GM21825 (cell line): ENCODE results near the gene CAMTA1.

ENCODE experiments used
- ATAC-seq: cut with Tn5 transposase; IDR thresholded peaks from one replicate; pipeline ENCODE4 v1.9.1; 2021; ENCODE audit warnings: mild to moderate bottlenecking, moderate library complexity; ENCODE audit not compliant: unreplicated experiment

Gene CAMTA1

GRCh38 chr1:7475691-7476090, 690.4 kb downstream of the CAMTA1 start:
- no peak for ATAC-seq

DNA sequence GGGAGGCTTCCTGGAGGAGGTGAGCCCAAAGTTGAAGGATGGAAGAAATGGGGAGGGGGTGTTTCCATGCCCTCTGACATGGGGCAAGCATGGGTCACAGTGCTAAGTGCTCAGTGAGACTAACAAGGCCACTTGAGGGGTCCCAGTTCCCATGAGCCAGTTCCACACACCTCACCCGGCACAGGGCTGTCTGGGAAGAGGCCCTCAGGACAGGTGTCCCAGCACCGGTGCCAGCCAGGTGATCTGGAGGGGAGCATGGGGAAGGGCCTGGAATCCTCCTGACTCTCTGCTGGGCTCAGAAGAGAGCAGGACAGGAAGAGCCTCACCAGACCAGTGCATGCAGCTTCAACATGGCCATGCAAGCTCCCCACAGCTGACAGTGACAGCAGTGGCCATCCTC, 691.1 kb downstream of the CAMTA1 start:
- no peak for ATAC-seq

- no peak for ATAC-seq
Observed at GRCh38 chr1:7476861-7477547, 691.8 kb downstream of the CAMTA1 start.

GRCh38 chr1:7477593-7477992, 692.3 kb downstream of the CAMTA1 start:
- no peak for ATAC-seq

- no peak for ATAC-seq
Observed at GRCh38 chr1:7478142-7478790, 693.0 kb downstream of the CAMTA1 start.

DNA sequence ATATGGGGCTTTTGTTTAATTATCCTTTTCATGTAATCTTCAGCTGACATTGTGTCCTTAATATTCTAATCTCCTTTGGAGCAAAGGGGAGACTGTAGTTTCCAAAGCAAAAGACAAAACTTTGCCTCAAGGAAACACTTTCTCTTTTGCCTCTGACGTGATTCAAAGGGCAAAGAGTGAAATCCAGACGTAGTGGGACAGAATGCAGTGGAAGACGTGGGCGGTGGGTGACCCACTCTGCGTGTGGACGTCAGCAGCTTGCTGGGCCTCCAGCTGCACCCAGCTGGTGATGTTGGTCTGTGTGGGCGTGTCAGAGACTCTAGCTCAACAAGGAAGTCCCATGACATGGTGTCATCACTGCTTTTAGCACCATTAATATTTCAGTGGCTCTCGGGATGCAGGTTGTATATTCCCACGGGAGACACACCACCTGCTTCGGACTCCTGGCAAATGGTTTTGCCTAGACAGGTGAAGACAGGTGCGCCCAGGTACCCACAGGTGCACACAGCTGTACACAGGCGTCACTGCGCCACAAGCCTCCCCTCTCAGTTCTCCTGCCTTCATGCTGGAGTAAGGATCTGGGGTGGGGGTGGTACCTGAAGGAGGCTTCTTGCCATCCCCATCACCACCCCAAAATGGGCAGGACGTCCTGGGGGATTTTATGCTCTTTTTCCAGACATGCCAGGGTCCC, 693.7 kb downstream of the CAMTA1 start:
- ATAC-seq, result no peak

DNA sequence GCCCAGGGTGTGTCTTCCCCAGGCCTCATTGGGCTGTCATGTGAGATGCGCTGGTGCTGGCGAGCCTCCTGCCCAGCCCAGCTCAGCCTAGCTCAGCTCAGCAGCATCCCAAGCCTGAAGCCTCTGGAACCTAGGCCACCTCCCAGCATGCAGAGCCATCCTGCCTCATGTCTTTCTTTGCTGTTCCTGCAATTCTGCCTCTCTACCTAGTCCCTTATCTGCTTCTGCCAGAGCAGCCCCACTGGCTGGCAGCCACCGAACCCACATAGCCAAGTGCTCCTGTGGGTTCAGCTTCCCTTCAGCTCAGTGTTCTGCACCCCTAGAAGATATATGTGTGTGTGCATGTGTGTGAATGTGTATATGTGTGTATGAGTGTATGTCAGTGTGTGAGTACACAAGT, 694.3 kb downstream of the CAMTA1 start:
- ATAC-seq, result no peak

- no peak for ATAC-seq
Observed at GRCh38 chr1:7481194-7481593, 695.9 kb downstream of the CAMTA1 start.

- ATAC-seq, result no peak
Observed at GRCh38 chr1:7482077-7482476, 696.8 kb downstream of the CAMTA1 start.

DNA sequence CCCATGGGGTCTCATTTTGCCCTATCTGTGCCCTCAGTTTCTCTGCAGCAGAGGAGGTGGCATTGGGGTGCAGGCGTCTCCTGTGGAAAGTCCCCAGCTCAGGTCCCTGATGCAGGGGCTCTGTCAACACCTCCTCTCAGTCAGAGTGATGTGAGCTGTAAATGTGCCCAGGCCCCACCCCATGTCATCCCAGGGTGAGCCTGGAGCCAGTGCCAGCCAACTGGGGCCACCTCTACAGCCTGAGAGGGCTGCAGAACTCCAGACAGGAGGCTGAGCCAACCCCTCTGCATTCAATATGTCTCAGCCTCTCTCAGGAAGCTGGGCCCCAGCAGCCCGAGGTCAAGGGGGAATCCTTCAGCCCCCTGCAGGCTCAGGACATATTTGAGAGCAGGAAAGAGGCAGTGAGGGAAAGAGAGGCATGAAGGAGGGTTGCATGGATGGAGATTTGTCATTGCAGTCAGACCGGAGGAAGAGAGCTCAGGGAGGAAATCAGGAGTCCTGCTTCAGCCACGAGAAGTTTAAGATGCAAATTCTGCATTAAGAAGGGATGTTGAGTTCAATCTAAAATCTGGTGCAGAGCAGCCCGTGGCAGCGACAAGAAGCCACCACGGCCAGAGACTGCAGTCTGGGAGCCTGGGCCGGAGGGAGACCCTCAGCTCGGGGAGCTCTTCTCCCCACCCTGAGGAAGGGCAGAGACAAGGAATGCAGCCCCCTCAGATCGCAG, 697.7 kb downstream of the CAMTA1 start:
- no peak for ATAC-seq

DNA sequence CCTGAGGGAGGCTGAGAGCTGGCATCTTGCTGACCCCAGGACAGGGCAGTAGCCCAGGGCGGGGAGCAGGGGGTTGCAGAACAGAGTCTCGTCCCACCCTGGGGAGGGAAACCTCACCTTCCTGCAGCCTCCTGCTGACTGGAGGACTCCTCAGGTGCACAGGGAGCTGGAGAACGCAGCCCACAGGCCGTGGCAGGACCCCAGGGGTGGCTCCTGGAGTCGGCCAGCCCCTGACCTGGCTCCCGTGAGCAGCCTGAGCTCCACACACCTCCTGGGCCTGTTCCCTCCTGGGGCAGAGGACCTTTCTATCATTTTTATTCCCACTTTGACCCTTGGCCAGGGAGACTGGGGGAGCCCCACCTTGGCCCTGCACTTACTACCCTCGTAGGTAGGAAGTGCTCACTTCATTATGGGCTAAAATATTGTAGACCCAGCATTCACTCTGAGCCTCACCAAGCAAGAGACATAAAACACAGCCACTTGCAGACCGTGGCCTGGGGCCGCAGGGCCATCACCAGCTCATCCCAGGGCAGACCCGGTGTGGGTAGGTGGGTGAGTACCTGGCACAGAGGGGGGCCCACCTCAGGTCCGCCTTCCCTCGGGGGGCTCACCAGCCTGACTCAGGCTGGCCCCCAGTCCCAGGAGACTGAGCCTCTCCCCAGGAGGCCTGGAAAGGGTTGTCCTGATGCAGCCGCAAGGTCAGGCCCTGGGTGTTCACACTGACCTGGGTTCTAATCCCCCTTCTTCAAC, 698.6 kb downstream of the CAMTA1 start:
- no peak for ATAC-seq

GRCh38 chr1:7485086-7485780, 700.0 kb downstream of the CAMTA1 start:
- ATAC-seq, result no peak

- ATAC-seq, result no peak
Observed at GRCh38 chr1:7485826-7486225, 700.6 kb downstream of the CAMTA1 start.

GRCh38 chr1:7487766-7488474, 702.7 kb downstream of the CAMTA1 start:
- ATAC-seq, result no peak

- no peak for ATAC-seq
Observed at GRCh38 chr1:7488475-7488842, 703.2 kb downstream of the CAMTA1 start.

DNA sequence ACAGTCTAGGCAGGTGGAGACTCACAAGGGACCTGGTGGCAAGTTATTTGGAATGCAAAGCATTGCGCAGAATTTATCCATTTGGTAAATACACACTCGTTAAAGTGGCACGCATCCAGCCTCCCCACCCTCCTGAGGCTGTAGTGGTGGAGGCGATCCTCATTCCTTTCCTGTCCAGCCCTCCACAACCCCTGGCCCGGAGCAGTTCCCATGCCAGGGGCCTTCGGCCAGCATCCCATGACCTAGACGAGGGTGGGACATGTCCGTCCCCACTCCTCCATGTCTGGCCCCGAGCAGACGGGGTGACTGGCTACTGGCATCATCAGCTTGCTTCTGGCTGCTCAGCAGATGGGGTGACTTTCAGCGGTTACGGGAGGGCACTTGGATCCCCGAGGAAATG, 704.3 kb downstream of the CAMTA1 start:
- no peak for ATAC-seq

DNA sequence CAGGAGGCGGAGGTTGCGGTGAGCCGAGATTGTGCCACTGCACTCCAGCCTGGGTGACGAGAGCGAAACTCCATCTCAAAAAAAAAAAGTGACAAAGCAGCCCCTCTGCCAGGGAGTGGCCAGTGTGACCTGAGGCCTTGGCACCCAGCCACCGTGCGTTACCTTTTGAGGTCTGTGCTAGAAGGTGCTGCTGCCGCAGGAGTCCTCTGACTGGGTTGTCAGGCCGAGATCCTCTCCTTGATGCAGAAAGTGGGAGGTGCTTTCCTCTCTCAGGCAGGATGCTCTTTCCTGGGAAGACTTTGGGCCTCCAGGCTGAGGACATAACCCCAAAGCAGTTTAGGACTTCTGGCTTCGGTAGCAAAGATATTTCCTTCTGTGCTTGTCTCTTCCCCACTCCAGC, 705.3 kb downstream of the CAMTA1 start:
- no peak for ATAC-seq

GRCh38 chr1:7491109-7491817, 706.0 kb downstream of the CAMTA1 start:
- no peak for ATAC-seq

DNA sequence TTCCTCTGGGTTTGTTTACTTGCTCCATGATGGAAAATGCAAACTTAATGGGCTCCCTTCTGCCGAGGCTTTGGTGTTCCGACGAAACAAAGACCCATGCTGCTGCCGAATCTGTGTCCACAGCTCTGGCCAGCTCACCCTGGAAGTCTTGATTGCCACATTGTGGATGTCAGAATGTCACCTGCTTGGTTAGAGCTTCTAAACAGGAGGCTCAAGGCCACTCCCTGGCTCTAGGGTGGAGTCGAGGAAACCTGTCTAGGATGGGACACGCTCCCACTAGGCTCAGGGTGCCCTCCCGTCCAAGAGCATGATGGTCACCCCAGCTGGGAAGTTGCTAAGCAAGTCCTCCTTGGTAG, 706.5 kb downstream of the CAMTA1 start:
- ATAC-seq, result no peak
